Activated naive CD4-positive, alpha-beta T cell treated with Interleukin-2 at 50 U/mL for 16 hours (primary cell): ENCODE data around the gene ZNF586.
"Not testable (repeated sequence)": the region's sequence is repeated elsewhere in the genome, so short reads cannot be mapped to it uniquely, and the experiment has no call there.

Experiments
- DNase-seq: peaks from one replicate; pipeline ENCODE4 v3.0.0-alpha.2; 2020

Gene ZNF586

DNA sequence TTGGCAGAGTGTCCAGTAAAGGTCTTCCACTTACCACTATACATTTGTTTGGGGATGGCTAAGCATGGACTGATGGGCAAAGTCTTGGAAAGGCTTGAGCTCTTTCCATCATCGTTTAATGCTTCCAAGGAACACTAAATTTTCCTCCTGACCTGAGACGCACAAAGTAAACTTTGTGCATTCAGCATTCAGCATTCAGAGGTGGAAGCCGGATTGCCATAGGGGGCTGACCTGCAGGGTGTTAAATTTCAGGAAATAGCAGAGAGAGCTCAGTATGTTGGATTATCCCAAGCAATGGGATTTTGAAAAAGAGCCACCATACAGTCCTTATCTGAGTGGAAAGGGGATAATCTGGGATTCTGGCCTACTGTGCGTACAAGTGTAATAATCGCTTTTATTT is 31.2 kb downstream of the ZNF586 start:
- no peak for DNase-seq

DNA sequence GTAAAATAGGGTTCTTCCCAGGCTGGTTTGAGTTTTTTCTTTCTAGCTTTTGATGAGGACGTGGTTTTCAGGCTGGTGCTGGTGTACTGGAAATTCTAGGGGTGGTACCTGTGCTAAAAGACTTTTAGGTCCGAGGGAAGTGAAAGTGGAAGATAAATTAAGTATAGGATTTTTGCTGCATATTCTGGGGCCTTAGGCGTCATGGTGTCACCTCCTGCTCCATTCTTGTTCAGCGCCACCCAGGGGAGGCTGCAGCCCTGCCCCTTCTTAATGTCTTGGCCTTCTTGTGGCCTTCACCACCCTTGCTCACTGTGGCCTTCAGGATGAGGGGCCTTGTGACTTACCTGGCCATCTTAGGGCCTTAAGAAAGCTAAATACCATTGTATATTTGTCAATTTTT is 32.8 kb downstream of the ZNF586 start:
- DNase-seq = no peak

DNA sequence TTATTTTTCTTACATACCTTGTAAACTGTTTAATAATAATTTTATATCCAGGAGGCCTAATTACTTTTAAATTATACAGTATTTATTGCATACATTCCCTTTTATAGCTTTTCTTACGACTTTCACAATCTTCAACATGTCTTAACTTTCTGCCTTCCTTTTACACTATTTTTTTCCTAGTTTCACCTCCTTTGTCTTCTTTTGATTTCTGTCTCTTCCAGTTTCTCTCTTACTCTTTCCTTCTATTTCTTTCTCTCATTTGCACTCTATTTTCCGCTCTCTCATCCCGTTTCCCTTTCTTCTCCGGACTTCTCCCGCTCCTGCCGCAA is 33.8 kb downstream of the ZNF586 start:
- no peak for DNase-seq

DNA sequence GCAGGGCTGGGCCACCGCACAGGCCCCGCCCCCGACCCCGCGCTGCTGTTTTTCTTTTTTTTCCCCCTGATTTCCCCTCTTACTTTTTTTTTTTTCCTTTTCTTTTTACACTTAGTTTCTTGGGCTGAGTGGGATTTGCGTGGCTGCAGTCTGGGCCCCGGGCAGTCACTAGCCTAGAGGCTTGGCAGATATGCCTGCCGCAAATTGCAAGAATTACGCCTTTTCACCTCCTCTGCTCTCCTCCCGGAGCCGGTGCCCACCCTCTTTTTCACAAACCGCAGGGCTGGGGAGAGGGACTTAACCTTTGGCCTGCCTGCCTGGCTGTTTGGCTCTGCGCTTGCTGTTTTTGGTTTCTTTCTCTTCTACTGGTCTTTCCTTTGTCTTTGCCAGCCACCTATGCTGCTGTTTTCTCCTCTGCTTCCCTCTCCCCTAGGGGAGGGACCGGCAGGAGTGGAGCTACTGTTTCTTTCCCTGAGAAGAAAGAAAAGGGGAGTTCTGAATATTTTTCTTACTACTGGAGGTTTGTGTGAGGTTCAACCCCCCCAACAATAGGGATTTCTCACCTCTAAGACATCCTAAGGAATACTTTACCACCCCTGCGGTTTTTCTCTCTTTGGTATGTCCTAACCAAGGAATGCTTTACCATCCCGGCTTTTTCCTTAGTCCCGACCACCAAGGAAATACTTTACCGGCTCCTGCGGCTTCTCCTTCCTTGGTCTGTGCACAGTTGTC is 34.3 kb downstream of the ZNF586 start:
- DNase-seq = no peak

DNA sequence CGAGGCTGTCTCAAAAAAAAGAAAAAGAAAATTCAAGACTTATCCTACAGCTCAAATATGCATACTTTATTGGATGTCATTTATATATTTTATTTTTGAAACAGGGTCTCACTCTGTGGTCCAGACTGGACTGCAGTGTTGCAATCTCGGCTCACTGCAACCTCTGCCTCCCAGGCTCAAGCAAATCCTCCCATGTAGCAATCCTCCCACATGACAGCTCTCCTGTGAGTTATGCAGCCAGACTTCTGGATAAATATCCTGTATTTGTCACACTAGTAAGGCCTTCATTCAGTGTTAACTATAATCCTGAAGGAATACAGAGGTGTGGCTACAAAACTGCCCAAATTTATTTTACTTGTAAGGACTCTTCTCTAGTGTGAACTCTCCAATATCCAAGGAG is 38.1 kb downstream of the ZNF586 start:
- DNase-seq = no peak

DNA sequence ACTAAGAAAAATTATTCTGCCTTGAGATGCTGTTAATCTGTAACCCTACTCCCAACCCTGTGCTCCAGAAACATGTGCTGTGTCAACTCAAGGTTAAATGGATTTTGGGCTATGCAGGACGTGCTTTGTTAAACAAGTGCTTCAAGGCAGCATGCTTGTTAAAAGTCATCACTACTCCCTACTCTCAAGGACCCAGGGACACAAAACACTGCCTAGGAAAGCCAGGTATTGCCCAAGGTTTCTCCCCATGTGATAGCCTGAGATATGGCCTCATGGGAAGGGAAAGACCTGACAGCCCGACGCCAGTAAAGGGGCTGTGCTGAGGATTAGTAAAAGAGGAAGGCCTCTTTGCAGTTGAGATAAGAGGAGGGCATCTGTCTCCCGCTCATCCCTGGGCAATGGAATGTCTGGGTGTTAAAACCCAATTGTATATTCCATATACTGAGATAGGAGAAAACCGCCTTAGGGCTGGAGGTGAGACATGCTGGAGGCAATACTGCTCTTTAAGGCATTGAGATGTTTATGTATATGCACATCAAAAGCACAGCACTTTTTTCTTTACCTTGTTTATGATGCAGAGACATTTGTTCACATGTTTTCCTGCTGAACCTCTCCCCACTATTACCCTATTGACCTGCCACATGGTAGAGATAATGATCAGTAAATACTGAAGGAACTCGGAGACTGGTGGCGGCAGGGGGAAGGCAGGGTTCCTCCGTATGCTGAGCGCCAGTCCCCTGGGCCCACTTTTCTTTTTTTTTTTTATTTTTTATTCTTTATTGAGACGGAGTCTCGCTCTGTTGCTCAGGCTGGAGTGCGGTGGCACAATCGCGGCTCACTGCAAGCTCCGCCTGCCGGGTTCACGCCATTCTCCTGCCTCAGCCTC is 41.2 kb downstream of the ZNF586 start:
- not testable (repeated sequence) for DNase-seq

DNA sequence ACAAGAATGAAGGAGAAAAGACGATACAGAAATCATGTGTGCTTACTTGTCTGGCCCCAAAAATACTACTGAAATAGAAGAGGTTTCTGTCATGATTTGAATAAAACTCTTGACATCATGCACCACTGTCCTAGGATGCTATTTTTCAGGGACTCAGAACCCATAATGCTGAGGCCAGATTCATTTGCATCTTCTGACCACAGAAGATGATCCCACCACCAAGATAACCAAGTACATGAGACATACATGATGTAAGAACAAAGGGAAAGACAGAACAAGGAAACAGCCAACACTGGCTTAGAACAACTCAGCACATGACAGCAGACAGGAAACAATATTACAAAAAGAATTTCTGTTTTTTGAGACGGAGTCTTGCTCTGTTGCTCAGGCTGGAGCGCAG is 42.8 kb downstream of the ZNF586 start:
- DNase-seq = no peak

DNA sequence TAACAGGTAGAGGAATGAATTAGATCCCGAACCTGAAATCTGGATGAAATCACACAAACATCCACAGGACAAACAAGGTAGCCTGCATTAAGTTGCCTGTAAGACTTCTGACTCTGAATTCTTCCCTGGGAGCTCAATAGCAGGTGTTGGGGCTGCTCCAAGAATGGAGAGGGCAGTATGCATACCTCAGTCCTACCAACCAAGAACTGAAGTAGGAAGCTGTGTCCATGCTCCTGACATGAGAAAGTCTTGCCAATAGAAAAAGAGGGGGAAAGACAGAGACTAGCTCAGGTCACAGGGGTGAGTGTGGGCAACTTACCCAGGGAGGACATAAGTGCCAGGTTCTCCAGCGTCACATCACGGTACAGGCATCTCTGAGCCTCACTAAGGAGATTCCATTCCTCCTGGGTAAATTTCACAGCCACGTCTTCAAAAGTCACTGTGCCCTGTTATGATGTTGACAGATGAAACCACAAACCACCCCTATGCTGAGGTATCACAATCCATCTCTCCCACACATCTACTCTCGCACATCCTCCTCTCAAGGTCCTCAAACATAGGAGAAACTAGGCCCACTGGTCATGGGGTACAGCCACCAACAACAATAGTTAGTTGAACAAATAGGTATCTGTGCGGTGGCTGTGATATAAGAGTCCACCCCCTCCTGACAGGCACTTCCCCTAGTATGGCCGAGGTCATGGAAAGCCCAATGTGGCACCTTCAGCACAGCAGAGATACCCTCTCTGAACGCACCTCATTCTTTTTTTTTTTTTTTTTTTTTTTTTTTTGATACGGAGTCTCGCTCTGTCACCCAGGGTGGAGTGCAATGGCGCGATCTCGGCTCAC is 43.7 kb downstream of the ZNF586 start:
- DNase-seq = not testable (repeated sequence)

DNA sequence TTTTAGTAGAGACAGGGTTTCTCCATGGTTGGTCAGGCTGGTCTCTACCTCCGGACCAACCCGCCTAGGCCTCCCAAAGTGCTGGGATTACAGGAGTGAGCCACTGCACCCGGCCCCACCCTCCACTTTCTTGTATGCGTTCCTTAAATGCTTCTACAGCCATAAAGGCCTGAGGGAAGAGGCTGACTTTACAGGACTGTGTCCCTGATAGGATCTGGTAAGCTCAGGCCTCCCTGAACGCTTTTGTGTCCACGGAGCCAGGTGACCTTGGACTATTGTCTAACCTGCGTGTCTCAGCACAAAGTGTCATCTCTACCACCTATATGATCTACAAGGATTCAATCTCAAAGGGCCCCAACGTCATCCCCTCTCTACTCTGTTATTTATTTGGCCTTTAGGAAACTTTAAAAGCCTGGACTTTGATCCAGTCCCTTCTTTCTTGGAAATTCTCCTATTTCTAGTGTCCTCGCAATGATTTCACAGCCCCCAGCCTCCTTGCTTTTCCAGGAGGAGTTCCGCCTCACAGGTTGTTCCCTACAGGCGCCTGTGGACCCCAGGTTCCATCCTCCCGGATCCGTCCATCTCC is 44.5 kb downstream of the ZNF586 start:
- no peak for DNase-seq

DNA sequence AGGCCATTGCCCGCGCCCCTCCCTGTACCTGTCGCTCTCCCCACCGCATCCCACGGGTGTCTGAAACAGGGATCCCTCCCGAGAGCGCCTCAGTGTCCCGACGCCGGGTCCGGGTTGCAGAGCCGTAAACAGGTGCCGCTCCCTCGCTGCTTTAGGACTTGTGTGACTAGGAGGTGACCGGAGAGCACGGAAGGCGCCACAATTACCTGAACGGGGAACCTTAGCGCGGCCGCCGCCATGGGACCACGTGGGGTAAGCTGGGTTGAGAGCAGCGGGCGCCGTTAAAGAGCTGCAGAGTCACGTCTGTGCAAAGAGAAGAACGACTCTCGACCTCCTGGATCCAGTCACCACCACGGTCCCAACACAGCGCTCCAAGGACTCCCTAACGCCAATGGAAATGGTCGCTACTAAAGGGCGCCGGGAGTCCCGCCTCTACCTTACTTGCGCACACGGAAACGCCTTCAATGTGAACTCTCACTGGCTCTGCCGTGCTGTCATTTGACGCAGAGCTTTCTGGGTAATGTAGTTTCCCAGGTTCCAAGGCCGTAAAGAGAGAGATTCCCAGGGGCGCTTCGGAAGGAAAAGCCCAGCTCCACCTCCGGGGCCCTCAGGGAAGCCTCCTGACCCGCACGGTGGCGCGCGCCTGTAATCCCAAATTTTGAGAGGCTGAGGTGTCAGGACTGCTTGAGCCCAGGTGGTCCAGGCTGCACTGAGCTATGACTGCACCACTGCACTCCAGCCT is 45.2 kb downstream of the ZNF586 start, which contains the start of gene ZNF552:
ZNF552 (minus strand) TSS at position 409 of the 742 bp plus-strand sequence; CDS start at position 239, 170 bp downstream.
- peak; percentile 78 for DNase-seq

DNA sequence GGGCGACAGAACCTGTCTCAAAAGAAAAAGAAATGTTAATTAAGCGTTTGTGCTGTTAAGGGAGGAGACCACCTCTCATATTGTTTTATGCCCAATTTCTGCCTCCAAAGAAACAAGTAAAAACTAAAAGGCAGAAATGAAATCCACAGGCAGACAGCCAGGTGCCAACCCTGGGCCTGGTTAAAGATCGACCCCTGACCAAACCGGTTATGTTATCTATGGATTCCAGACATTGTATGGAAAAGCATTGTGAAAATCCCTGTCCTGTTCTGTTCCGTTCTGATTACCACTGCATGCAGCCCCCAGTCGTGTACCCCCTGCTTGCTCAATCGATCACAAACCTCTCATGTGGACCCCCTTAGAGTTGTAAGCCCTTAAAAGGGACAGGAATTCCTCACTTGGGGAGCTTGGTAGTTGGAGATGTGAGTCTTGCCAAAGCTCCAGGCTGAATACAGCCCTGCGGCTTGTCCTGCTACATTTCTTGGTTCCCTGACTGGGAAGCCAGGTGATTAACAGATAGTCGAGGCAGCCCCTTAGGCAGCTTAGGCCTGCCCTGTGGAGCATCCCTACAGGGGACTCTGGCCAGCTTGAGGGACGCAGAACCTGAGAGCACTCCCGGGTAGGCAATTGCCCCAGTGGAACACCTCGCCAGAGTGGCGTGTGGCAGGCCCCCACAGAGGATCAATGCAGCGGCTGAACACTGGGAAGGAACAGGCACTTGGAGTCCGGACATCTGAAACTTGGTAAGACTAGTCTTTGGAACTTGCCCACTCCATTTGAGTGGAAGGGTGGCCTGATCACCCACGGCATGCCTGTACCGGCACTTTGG is 46.0 kb downstream of the ZNF586 start:
- no peak for DNase-seq

DNA sequence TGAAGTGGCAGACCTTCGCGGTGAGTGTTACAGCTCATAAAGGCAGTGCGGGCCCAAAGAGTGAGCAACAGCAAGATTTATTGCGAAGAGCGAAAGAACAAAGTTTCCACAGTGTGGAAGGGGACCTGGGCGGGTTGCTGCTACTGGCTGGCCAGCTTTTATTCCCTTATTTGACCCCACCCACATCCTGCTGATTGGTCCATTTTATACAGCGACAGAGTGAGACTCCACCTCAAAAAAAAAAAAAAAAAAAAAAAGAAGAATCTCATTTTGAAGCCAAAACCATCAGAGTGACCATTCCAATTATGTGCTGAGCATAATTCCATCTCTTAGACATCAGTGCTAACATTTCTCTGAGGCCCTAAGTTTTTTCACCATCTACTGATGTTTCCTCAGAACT is 47.2 kb downstream of the ZNF586 start:
- no peak for DNase-seq

DNA sequence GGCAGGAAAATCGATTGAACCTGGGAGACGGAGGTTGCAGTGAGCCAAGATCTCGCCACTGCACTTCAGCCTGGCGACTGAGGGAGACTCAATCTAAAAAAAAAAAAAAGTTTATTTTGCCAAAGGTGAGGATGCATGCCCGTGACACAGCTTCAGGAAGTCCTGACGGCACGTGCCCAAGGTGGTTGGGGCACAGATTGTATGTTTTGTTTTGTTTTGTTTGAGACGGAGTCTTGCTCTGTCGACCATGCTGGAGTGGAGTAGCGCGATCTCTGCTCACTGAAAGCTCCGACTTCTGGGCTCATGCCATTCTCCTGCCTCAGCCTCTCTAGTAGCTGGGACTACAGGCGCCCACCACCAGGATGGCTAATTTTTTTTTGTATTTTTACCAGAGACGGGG is 48.5 kb downstream of the ZNF586 start:
- no peak for DNase-seq

DNA sequence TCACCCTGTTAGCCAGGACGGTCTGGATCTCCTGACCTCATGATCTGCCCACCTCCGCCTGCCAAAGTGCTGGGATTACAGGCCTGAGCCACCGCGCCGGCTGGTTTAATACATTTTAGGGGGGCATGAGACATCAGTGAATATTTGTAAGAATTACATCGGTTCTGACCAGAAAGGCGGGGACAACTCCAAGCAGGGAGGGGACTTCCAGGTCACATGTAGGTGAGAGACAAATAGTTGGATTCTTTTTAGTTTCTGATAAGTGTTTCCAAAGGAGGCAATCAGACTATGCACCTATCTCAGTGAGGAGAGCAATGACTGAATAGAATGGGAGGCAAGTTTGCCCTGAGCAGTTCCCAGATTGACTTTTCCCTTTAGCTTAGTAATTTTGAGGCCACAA is 48.9 kb downstream of the ZNF586 start:
- no peak for DNase-seq

DNA sequence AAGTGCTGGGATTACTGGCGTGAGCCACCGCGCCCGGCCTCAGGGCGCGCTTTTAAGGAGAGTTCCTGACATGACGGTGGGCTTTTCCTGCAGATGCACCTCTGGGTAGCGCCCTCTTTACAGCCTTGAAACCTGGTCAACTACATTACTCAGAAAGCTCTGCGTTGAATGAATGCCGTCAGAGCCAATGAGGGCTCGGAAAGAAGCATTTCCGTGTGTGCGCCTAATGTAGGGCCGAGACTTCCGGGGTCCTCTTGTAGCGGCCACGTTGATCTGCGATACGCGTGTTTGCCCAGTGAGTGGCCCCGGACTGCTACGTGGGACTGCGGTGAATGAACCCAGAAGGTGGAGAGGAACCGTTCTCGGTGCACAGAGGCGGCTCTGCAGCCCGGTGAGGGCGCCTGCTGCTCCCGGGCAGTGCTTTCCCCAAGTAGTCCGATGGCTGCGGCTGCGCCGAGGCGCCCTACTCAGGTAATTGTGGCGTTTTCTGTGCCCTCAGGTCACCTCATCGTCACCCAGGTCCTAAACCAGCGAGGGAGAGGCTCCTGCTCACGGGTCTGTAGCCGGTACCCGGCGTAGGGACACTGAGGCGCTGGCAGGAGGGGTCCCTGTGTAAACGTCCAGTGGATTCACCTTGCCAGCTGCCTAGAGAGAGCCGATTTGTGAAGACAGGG is 50.1 kb downstream of the ZNF586 start:
- peak; percentile 83 for DNase-seq

DNA sequence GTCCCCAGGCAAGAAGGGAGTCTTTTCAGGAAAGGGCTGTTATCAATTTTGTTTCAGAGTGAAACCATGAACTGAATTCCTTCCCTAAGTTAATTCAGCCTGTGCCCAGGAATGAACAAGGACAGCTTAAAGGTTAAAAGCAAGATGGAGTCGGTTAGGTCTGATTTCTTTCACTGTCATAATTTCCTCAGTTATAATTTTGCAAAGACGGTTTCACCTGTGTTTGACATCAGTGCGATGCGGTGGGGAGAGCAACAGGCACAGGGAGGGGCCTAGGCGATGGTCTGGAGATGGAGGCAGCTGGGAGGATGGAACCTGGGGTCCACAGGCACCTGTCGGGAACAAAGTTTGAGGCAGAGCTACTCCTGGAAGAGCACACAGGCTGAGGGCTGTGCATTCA is 51.1 kb downstream of the ZNF586 start:
- no peak for DNase-seq

DNA sequence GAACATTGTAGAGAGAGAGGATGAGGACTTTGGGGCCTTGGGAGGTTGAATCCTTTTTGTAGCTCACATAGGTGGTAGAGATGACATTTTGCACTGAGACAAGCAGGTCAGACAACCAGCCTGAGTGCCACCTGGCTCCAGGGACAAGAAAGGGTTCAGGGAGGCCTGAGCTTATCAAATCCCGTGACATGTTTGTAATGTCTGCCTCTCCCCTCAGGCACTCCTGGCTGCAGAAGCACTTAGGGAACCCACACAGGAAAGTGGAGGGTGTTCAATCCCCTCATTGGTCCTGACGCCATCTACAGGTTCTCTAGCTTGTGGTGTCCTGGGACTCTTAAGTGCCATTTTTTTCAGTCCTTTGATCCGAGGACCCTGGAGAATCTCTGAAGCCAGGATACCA is 51.6 kb downstream of the ZNF586 start:
- not testable (repeated sequence) for DNase-seq

DNA sequence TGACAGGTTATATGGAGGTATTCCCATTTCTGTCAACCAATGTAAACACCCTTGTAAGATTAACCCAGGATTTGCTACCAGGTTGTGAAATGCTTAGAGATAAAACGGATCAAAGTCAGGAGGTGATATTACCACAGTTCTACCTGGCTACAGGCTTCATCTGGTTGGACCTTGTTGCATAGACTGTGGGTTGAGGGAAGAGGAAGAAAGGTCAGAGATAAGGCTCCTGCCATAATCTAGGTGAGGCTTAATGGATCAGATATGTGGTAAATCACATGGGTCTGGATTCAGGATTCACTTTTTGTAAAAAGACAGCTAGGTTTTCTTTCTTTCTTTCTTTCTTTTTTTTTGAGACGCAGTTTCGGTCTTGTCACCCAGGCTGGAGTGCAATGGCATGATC is 52.0 kb downstream of the ZNF586 start:
- DNase-seq = not testable (repeated sequence)

DNA sequence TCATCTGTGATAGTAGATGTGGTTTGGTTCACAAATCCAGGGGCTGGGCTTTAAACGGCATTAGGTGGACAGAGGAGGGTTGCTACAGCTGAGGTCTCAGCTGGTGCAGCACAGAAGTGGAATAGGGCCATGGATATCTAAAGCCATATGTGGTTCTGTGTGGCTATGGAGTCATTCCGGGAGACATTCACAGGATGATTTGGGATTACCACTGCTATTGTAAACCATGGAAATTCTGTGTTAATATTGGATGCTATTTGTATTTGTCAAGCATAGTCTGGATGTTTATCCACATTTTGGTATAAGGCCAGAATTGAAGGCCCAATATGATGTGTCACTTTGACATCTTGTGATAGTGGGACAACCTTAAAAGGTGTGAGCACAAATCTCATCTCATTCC is 53.7 kb downstream of the ZNF586 start:
- DNase-seq = not testable (repeated sequence)

DNA sequence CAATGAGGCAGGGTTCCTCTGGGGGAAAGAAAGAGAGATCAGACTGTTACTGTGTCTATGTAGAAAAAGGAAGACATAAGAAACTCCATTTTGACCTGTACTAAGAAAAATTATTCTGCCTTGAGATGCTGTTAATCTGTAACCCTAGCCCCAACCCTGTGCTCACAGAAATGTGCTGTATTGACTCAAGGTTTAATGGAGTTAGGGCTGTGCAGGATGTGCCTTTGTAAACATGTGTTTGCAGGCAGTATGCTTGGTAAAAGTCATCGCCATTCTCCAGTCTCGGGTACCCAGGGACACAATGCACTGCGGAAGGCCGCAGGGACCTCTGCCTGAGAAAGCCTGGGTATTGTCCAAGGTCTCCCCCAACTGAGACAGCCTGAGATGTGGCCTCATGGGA is 54.1 kb downstream of the ZNF586 start:
- not testable (repeated sequence) for DNase-seq

DNA sequence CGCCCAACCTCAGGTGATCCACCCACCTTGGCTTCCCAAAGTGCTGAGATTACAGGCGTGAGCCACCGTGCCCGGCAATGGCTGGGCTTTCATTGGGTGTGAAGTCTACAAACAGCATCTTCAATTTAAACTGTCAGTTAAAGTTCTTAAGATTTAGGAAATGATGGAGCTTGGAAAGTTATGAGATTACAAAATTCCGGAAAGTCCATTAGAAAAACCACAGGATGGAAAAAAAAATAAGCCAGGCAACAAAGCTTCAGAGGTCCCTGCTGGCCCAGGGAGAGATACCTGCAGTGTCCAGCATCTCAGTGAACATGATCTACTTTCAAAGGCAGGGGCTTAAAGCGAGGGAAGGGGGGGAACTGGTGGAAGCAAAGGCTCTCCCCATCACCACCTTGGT is 56.0 kb downstream of the ZNF586 start:
- no peak for DNase-seq
